ENCODE results near the gene DHODH. TPM values are rescaled to one million over a fixed set of nuclear protein-coding genes. Genes with fewer than 3 reads are reported as not detected.

Gene DHODH
- total RNA-seq, 1 donor from 2014 or later, result 10.9 TPM

DNA sequence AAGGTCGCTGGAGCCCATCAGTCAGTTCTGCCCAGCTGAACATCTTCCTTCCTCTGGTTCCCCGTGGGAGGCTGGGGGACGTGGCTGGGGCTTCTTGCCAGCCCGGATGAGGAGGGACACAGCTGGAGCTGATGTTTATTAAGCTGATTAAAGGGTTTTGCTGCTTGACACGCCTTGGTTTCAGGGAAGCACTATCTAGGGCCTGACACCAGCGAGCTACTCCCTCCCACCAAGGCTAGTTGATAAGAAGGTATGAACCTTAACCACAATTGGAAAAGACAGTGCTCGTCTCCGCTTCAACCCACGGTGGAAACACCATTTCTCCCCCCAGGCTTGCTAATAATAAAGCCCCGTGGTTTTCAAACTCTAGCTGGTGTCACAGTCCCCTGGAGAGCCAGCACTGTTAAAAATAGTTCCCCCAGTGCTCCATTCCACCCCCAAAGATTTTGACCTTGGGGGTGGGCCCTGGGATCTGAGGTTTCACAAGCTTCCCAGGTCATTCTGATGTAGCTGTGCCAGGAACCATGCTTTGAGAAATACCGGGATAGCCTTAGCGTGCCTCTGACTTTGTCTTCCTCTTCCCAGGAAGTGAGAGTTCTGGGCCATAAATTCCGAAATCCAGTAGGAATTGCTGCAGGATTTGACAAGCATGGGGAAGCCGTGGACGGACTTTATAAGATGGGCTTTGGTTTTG is 5.5 kb downstream of the DHODH start:
- TF ChIP-seq, protein P1, sequence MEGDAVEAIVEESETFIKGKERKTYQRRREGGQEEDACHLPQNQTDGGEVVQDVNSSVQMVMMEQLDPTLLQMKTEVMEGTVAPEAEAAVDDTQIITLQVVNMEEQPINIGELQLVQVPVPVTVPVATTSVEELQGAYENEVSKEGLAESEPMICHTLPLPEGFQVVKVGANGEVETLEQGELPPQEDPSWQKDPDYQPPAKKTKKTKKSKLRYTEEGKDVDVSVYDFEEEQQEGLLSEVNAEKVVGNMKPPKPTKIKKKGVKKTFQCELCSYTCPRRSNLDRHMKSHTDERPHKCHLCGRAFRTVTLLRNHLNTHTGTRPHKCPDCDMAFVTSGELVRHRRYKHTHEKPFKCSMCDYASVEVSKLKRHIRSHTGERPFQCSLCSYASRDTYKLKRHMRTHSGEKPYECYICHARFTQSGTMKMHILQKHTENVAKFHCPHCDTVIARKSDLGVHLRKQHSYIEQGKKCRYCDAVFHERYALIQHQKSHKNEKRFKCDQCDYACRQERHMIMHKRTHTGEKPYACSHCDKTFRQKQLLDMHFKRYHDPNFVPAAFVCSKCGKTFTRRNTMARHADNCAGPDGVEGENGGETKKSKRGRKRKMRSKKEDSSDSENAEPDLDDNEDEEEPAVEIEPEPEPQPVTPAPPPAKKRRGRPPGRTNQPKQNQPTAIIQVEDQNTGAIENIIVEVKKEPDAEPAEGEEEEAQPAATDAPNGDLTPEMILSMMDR (conservative IDR thresholded peaks at IDR 0.05; ENCODE audit: low read depth, low read length), result no peak

DNA sequence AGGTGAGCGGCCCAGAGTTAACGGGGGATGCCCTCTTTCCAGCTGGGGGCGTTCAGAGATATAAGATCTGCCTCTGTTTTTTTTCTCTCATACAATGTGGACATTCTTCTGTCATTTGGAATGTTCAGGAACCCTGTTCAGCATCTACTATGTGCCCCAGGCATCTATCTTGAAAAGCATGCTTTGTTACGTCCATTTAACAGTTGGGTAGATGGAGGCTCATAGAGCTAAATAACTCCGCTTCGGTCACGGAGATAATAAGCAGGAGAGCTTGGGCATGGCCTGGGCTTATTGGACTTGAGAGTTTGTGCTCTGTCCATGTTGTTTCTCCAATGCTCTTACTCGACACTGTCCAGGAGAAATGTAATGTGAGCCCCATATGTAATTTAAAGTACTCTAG is 6.1 kb downstream of the DHODH start:
- TF ChIP-seq, protein P1 (conservative IDR thresholded peaks at IDR 0.05; ENCODE audit: low read depth, low read length), result no peak
- no peak overlapping the region for H3K4me3 ChIP-seq (ENCODE audit: low read depth, low read length)
- DNase-seq (ENCODE audit: low read depth), result no peak

More for the DNA sequence above, 5.5 kb downstream of the DHODH start:
- no peak for DNase-seq (ENCODE audit: low read depth)
- no peak overlapping the region for H3K4me3 ChIP-seq (ENCODE audit: low read depth, low read length)

DNA sequence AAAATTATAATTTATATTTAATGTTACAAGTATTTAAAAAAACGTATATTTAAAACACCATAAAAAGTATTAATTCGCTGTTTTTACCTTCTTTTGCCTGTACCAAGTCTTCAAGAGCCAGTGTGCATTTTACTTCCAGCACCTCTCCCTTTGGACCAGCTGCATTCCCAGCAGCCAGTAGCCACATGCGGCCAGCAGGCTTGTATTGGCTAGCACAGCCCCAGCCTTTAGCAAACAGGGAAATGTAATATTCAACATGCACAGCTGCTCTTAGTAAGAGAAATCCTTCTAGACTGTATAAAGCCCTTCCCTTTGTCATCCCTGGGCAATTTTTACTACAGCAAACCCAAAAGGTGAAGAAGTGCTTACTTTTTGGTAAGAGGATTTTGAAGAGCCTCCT is 6.6 kb downstream of the DHODH start:
- no peak for DNase-seq (ENCODE audit: low read depth)
- TF ChIP-seq, protein P1 (conservative IDR thresholded peaks at IDR 0.05; ENCODE audit: low read depth, low read length), result no peak

DNA sequence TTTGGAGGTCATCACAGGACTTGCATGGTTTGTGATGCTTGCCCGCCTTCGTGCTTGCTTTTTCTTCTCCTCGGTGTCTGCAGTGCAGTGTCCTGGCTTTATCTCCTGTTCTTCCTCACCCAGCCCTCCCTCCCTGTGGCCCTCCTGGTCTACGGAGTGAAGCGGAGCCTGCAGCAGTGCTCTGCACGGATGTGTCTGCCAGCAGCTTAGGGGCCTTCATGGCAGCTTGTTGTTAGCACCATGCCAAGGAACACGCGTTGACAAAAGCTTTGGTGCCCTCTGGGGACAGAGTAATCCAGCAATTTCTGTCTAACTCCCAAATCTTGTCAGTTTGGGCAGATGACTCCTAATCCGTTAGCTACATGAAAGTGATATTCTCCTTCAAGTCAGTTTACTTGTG is 9.9 kb downstream of the DHODH start:
- no peak overlapping the region for H3K4me3 ChIP-seq (ENCODE audit: low read depth, low read length)
- TF ChIP-seq, protein P1 (conservative IDR thresholded peaks at IDR 0.05; ENCODE audit: low read depth, low read length), result no peak
- DNase-seq (ENCODE audit: low read depth), result no peak

More for the DNA sequence above, 6.6 kb downstream of the DHODH start:
- H3K4me3 ChIP-seq (ENCODE audit: low read depth, low read length), result no peak overlapping the region

DNA sequence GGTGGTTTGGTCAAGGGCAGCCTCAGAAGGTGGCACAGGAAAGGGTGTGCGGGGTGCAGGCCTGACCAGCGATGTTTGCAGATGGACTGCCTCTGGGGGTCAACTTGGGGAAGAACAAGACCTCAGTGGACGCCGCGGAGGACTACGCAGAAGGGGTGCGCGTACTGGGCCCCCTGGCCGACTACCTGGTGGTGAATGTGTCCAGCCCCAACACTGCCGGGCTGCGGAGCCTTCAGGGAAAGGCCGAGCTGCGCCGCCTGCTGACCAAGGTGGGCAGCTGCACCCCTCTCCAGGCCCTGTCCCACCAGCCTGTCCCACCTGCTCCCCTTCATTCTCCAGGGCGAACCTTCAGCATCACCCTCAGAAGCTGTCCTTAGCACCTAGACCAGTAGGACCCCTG is 12.5 kb downstream of the DHODH start:
- no peak for DNase-seq (ENCODE audit: low read depth)
- TF ChIP-seq, protein P1 (conservative IDR thresholded peaks at IDR 0.05; ENCODE audit: low read depth, low read length), result no peak
- H3K4me3 ChIP-seq (ENCODE audit: low read depth, low read length), result no peak overlapping the region

DNA sequence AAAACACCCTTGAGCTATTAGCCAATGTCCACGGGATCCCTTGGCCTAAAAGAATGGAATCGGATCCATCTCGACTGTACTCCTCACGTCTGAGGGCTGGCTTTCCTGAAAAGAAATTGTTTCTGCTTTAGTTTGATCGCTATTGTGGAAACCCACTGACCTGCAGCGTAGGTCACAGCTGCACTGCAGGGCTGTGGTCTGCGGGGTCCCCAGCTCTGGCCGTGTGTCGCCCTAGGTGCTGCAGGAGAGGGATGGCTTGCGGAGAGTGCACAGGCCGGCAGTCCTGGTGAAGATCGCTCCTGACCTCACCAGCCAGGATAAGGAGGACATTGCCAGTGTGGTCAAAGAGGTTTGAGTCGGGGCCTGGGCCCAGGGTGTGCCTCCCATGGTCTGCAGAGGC is 13.6 kb downstream of the DHODH start:
- TF ChIP-seq, protein P1 (conservative IDR thresholded peaks at IDR 0.05; ENCODE audit: low read depth, low read length), result no peak
- DNase-seq (ENCODE audit: low read depth), result no peak
- H3K4me3 ChIP-seq (ENCODE audit: low read depth, low read length), result no peak overlapping the region

DNA sequence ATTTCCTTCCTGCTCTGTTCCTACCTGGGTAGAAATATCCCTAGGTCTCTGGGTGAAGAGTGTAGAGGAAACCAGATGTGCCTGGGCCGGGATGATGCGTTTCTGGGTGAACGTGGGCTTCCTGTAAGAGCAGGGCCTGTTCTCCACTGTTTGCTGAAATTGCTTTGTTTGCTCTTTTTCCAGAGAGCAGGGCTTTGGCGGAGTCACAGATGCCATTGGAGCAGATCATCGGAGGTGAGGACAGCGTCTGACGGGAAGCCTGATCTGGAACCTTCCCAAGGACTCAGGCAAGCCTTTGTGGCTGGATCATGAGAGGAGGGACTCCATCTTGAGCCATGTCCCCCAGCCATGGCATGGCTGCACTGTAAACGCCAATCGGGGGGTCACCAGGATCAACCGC is 15.4 kb downstream of the DHODH start:
- DNase-seq (ENCODE audit: low read depth), result no peak
- TF ChIP-seq, protein P1 (conservative IDR thresholded peaks at IDR 0.05; ENCODE audit: low read depth, low read length), result no peak
- H3K4me3 ChIP-seq (ENCODE audit: low read depth, low read length), result no peak overlapping the region

Measured in epithelial cell of proximal tubule (primary cell).